HG03135 (cell line): Measurements from ENCODE around the gene ATIC.

Experiments
- ATAC-seq: cut with Tn5 transposase; IDR thresholded peaks from one replicate; pipeline ENCODE4 v1.9.1; 2021; ENCODE audit warnings: mild to moderate bottlenecking, moderate library complexity; ENCODE audit not compliant: unreplicated experiment

ATIC gene

DNA sequence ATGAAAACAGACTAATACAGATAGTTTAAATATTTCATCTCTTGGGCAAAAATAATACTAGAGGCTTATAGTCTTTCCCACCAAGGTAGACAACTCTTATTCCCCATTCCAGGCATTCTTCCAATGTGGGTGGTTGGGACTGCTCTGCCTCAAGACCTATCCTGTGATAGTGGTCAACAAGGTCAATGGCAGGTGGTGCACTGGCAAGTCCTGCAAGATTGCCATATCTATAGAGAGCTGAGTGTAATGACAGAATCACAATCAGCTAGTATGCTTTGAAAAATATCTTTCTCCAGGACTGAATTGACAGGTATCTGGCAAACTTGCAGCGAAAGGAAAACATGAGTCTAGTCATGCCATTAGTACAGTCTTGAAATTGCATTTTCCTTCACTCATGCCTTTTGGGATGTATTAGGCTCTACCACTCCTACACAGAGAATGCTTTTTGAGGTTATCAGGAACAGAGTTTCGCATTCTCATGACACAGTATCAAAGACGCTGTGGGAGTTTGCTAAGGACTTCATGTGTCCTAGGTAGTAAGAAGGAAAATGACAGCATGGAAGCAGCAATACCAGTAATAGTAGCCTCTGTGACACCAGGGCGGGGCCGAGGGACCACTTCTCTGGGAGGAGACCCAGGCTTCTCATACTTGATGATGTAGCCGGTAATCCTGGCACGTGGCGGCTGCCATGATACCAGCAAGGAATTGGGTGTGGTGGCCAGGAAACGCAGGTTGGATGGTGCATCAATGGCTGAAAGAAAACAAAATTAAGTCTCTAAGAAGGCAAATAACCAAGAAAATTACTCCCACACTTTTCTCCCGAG lies 63.0 kb downstream of the ATIC start:
- no peak for ATAC-seq

DNA sequence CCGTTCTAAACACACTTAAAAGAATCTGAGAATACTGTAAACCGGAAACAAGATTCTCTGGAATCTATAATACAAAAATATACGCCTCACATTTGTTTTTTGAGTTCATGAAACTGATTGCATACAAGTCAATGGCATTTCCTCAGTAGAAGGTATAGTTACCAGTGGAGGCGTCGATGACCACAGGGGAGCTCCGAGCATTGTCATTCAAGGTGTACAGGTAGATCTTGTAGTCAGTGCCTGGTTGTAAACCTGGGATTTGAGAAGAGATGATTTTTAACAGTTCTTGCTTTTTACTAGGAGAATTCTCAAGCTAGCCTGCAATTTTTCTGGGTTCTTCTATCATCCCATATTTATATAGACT lies 63.6 kb downstream of the ATIC start:
- ATAC-seq, result no peak

DNA sequence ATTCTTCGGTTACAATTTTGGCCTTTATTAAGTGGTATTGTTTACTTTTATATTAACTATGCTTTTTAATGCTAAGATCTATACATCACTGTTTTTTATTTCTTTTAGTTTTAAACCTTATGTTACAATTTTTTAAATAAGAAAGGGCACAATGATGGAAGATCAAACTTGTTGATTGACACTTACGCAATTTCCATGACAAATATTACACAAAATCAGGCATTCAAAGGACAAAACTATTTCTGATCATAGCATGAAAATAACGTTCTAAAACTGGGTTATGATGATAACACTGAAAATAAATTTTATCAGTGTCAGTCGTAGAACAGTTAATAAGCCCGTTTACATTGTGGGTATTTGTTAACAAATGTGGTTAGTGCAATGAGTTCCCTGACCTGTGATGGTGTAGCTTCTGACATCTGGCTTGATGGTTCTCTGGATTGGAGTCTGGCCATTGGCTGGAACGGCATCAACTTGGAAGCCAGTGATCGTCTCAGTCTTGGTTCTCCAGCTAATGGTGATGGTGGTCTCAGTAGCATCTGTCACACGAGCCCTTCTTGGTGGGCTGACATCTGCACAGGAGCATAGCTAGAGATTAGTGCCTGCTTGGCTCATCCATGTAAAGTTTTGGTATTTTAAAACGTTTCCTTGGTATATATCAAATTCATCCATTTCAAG lies 64.4 kb downstream of the ATIC start:
- no peak for ATAC-seq

DNA sequence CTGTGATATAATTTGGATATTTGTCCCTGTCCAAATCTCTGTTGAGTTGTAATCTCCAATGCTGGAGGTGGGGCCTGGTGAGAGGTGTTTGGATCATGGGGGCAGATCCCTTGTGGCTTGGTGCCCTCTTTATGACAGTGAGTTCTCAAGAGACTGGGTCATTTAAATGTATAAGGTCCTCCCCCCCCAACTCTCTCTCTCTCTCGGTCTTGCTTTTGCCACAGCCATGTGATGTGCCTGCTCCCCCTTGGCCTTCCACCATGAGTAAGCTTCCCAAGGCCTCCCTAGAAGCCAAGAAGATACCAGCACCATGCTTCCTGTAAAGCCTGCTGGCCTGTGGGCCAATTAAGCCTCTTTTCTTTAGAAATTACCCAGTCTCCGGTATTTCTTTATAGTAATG lies 65.4 kb downstream of the ATIC start:
- no peak for ATAC-seq

DNA sequence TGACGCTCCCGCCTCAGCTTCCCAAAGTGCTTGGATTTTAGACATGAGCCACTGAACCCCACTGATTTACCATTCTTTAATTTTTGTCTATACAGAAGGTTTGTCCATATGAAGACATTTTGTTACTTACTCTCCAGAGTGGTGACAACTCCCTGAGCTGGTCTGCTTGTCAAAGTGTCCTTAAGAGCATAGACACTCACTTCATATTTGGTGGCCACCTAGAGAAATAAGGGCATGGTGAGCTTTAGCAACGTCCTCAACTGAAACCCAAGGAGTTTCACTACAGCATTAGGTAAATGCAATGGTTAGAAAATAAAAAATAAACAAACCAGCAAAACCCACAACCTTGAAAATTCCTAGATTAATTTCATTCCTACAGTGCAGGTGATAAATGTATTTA lies 66.2 kb downstream of the ATIC start:
- no peak for ATAC-seq

DNA sequence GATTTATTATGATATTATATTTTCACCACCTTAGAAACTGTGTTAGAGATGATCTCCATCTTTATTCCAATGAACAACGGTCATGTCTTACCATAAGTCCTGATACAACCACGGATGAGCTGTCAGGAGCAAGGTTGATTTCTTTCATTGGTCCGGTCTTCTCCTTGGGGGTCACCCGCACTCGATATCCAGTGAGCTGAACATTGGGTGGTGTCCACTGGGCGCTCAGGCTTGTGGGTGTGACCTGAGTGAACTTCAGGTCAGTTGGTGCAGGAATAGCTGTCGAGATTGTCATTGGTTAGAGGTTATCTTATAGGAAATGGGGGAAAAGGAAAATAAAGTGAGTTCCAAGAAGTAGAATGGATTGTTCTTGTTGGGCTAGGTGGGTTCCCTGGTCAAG lies 67.2 kb downstream of the ATIC start:
- ATAC-seq, result no peak

DNA sequence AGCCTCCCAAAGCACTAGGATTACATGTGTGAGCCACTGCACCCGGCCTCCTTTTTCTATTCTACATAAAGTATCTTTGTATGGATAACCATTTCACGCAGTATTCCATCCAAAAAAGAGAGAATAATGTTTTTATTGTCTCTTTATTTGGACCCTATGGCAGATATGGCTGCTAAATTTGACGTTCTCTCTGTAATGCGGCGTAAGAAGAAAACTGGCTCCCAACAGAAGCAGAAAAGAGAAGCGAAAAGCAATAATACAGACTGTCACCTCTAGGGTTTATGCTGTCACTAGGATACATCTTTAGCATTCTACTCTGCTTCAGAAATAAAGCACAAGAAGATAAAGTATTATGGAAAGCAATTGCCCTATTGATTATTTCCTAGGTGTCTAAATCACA lies 68.1 kb downstream of the ATIC start:
- ATAC-seq, result no peak

DNA sequence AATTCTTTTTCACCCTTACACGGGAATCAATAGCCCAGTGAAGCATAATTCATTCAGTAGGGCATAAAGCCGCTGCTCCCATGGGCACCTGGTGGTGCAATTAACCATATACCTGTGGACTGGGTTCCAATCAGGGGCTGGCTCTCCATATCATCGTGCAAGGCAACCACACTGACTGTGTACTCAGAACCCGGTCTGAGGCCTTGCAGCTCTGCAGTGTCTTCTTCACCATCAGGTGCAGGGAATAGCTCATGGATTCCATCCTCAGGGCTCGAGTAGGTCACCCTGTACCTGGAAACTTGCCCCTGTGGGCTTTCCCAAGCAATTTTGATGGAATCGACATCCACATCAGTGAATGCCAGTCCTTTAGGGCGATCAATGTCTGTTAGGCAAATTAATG lies 68.8 kb downstream of the ATIC start:
- ATAC-seq, result no peak

DNA sequence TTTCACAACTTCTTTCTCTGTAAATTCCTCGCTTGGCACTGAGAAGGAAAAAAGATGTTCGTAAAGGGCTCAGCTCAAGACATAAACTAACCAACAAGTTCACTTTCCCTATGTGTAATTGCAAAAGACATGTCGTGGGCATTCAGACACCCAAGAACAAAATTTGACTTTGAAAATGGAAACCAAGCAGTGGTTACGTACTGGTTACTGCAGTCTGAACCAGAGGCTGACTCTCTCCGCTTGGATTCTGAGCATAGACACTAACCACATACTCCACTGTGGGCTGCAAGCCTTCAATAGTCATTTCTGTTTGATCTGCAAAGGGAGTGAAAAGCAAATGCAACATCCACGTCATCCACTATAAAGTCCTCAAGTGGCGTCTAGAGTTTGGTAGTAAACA lies 70.2 kb downstream of the ATIC start:
- ATAC-seq, result no peak

DNA sequence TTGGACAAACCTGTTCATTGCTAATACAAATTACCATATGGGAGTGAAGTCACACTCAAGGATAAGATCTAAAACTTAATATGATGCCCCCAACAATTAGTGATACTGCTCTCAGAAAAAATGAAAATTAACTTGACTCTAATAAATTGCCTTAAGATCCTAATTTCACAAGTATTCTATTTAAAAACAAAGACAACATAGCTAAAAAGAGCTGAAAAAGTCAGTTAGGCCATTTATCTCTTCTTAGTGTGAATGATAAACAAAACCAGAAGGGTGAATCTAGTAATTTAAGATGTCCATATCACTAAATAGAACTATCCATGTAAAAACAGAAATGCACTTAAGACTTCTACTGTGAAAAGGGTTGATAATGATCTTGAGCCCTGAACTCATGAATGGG lies 70.6 kb downstream of the ATIC start:
- ATAC-seq, result no peak

DNA sequence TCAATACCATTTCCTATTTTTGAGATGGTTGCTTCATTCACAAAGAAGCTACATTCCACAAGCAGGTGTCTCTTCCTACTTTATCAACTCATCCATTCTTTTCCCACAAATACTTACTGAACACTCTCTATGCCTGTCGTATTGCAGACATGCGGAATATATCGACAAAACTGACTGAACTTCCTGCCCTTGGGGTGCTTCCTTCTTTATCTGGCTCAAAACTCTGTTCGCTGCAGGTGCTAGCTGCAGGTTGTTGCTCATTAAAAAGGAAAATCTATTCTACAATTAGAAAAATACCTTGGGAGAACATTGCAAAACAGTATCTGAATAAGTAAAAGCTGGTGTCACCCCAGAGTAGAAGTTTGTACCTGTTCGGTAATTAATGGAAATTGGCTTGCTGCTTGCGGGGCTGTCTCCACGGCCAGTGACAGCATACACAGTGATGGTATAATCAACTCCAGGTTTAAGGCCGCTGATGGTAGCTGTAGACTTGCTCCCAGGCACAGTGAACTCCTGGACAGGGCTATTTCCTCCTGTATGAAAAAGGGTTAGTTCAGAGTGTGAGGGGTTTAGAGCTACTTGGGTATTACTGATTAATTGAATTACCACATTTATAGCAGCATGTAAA lies 71.9 kb downstream of the ATIC start:
- ATAC-seq, result no peak

DNA sequence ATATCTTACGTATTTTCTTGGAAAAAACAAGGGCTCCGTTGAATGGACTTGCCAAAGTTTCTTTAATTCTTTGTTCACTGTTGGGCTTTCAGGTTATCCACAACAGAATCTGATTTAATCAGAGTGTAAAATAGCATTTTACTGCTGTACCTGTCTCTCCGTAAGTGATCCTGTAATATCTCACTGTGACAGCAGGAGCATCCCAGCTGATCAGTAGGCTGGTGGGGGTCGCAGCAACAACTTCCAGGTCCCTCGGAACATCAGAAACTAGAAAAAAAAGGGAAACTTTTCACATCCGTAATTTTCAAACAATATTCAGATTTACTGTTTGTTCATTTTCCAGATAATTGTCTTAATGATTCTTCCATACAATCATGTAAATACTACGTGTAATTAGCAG lies 72.9 kb downstream of the ATIC start:
- ATAC-seq, result no peak

DNA sequence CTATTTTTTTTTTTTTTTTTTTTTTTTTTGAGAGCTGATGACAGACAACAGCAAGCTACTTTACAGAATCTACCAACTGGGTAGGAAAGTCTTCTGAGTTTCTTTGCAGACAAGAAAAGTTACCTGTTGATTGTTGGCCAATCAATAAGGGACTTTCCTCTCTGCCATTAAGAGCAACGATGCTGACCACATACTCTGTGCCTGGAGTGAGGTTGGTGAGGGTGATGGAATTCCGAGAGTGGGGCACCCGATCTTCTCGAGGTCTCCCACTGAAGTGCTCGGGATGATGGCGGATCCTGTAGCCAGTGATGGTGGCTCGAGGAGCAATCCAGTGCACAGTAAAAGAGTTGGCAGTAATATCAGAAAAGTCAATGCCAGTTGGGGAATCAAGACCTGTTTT lies 74.7 kb downstream of the ATIC start:
- ATAC-seq, result no peak

DNA sequence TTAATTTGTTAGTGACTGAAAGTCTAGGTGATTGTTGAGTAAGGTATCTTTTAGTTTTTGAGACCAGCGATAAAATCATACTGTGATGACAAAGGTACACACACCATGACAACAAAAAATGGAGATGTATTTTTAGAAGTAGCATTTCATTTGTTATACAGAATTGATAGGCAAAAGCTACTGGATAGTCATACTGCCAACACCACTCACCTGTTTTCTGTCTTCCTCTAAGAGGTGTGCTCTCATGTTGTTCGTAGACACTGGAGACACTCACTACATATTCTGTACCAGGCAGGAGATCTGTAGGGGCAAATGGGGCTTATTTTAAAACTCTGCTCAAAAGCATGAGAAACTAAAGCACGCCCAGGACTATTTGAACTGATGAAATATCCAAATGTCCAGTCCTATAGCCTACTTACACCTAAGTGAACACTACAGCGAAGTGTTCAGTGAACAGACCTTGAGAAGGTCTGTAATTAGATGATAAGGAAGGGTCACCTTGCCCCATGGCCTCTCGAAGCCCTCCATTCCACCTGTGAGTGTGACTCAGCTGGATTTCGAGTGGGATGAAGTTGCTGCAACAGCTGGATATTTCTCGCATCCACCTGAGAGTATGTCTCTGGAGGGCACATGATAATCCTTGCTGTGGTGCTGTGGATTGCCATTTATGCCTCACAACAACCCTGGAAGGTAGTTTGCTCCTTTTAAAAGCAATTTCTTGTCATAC lies 76.3 kb downstream of the ATIC start:
- no peak for ATAC-seq

DNA sequence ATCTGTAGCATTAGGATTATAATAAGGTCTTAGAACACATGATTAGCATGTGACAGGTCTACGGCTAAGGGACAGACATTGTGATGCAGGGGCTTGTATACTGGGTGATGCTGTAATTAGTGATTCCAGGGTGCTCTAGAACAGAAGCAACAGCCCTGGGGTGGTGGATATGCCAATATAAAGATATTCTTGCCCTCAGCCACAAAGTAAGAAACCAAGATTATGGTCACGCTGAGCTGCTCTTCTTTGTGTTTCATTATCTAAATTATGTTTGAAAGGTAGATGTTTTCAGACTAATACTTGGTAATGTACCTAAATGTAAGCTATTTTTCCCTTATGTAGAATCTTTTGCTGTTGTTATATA lies 78.7 kb downstream of the ATIC start:
- no peak for ATAC-seq

DNA sequence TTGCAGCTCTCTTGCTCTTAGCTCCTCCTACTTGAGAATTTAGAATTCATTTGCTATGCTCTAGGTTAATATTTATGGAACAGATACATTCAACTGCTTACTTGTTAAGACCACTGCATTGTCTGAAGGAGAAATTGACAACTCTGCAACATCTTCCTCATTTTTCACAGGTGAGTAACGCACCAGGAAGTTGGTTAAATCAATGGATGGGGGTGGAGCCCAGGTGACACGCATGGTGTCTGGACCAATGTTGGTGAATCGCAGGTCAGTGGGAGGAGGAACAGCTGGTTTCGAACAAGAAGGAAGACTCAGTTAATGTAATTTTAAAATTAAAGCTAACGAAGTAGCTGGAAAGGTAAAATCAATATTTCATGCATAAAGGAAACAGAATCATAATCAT lies 79.7 kb downstream of the ATIC start:
- ATAC-seq, result no peak

DNA sequence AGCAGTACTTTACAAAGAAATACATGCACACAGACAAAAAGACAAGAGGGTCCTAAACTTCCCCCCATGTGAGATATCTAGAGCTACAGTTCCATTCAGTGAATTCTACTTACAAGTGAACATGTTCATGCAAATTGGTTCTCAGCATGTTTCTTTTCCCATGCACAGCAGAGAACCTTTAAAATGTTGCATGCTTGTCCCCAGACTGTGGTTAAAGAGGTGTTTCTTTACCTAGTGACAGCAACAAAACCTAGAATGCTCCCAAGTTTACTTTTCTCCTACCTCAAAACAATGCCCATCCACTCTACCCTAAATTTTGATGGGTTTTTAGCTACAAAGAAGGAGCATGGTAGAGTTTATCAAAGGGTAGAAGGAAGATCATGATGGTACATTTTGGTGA lies 80.3 kb downstream of the ATIC start:
- ATAC-seq, result no peak

DNA sequence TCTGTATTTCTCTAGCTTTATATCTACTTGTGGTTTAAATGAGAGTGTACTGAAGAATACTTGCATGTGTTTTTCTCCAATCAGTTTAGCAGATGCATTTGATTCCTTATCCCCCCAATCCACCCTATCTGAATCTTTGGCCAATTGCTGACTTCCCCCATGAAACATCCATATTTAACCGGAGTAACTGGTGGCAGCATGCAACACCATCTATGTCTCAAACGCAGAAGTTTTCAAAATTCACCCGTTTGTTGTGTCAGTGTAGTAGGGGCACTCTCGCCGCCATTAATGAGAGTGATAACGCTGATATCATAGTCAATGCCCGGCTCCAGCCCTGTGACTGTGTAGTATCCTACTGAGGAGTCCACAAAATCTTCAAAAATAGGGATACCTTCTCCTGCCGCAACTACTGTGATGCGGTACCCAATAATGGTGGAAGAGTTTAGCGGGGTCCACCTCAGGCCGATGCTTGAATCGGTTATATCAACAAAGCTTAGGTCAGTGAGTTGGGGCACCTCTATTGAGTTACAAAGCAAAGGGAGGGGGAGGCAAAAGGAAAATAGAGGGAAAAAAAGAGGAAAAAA lies 80.9 kb downstream of the ATIC start:
- no peak for ATAC-seq

DNA sequence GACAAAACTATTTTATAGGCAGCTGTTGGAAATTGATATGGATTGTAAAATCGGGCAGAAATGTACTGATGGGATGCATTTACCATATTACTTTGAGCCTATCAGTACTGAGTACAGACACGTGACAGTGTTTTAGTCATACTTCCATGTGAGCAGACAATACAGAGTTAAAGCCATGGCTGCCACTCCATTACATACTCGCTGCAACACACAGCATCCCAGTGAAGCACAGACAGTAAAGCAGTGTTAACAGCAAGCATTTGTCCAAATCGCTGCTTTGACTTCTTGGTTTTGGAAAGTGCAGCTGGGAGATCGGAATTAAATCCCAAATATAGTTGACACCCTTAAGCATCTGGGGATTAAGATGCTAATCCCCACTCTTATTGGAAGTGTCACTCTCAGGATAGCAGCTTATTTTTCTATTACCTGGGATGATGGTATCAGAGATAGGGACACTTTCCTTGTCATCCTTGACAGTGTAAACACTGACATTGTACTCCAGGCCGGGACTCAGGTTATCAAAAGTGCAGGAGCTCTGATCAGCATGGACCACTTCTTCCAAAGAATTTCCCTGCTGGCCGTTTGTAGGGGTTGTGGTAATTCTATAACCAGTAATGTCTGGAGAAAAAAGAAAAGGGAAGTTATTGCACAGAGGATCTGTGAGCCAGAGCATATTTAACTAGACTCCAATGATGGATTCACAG lies 82.4 kb downstream of the ATIC start:
- ATAC-seq, result no peak

DNA sequence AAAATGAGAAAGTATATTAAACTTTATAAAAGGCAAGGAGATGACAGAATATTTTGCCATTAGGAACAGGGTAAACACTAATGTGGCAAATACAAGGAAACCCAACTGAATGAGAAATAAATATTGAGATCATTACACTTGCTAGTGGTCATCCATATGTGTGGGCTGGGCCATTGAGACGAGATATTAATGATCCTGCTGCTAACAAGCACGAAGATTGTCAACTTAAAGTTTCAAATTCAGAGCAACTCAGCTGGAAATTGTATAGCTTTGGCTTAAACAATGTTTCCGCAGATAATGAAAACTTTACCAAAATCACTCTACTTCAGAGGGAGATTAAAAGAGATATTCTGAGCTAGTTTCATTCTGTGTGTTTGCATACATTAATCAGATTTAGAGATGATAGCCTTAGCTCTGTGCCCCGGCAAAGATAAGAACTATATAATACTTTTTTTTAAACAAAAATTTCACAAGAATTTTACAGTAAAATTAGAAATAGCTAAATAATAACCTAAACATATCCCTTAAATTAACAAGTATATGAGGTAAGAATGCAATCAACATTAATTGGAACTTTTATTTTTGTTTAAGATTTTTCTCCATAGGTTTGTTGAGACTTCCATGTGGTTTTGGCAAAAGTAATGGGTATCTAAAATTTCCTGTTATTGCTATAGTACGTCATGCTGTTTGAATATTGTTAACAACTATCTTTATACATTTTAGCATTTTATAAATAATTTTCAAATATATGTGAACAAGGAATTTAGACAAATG lies 84.0 kb downstream of the ATIC start:
- ATAC-seq, result no peak
